Esophagus muscularis mucosa (tissue), 4 donors: Measurements from ENCODE around the gene HOXA11. TPM values are rescaled to one million over a fixed set of nuclear protein-coding genes. Genes with fewer than 3 reads are reported as not detected.
A peak's percentile ranks its signal among the peaks of the same experiment; 100 is the strongest.

ENCODE experiments used
- DNase-seq: peaks from one replicate; pipeline ENCODE4 v3.0.0-alpha.2; 2017; ENCODE audit errors: extremely low spot score
- H3K27ac ChIP-seq, 4 donors: fragments of 200-600 bp; sonication (generic); replicated peaks in 1 of 4; 1 replicate in 3 of 4; 2 replicates in 1 of 4; pipeline ENCODE4 v1.5.1; 2016 to 2019; ENCODE audit warnings: mild to moderate bottlenecking in 1 of 4
- H3K27me3 ChIP-seq, 4 donors: fragments of 200-600 bp; sonication (generic); one replicate each; pipeline versions ENCODE4 v1.5.1 to v1.6.0; 2016 to 2019
- H3K36me3 ChIP-seq, 4 donors: fragments of 200-600 bp; sonication (generic); one replicate each; pipeline ENCODE4 v1.5.1; 2016 to 2019
- H3K4me1 ChIP-seq, 4 donors: fragments of 200-600 bp; sonication (generic); one replicate each; pipeline ENCODE4 v1.5.1; 2016 to 2019
- H3K4me3 ChIP-seq, 4 donors: fragments of 200-600 bp; sonication (generic); 1 replicate in 2 of 4; 2 replicates in 2 of 4; pipeline ENCODE4 v1.5.1; 2016 to 2019; ENCODE audit warnings: mild to moderate bottlenecking in 4 of 4, moderate library complexity in 1 of 4
- H3K9me3 ChIP-seq, 4 donors: fragments of 200-600 bp; sonication (generic); 1 replicate in 3 of 4; 2 replicates in 1 of 4; pipeline ENCODE4 v1.5.1; 2016 to 2019
- EP300 ChIP-seq: sonication (generic); formaldehyde crosslinking; IDR thresholded peaks from one replicate; pipeline ENCODE4 v1.6.1; 2017; ENCODE audit warnings: antibody characterized with exemption
- POLR2A ChIP-seq: fragments of 450-650 bp; IDR thresholded peaks from one replicate; pipeline ENCODE4 v1.6.1; 2017; ENCODE audit warnings: antibody characterized with exemption, moderate library complexity, mild to moderate bottlenecking, low read depth
- POLR2AphosphoS5 ChIP-seq, 2 donors: sonication (generic); formaldehyde crosslinking; IDR thresholded peaks; one replicate each; pipeline ENCODE4 v1.6.1; 2017; ENCODE audit warnings: antibody characterized with exemption in 2 of 2
- WGBS: methylation state at CpG from one replicate; pipeline ENCODE4 v1.1.5; 2018; 5-methylcytosine and 5-hydroxymethylcytosine counted together
- intact Hi-C: fragments of 100-400 bp; cut with DNase I; formaldehyde crosslinking; loops from one replicate; pipeline ENCODE4 v1.15.1; 2023
- total RNA-seq, 4 donors: library from RNA; depleted of rRNA; stranded (reverse); fragments of >200 nt; gene quantifications; one replicate each; pipeline versions ENCODE4 v1.1.0 to v1.2.1, GENCODE V29; 2016
- TF ChIP-seq, protein P1 (sequence below), 3 experiments: fragments of 200-600 bp in 2 of 3; fragments of 450-650 bp in 1 of 3; sonication (generic) in 2 of 3; IDR thresholded peaks; one replicate each; pipeline ENCODE4 v1.5.1; 2017 to 2019; ENCODE audit warnings: antibody characterized with exemption in 3 of 3, mild to moderate bottlenecking in 2 of 3, moderate library complexity in 1 of 3

Gene HOXA11
- total RNA-seq, 4 donors from 2014 or later: not detected

DNA sequence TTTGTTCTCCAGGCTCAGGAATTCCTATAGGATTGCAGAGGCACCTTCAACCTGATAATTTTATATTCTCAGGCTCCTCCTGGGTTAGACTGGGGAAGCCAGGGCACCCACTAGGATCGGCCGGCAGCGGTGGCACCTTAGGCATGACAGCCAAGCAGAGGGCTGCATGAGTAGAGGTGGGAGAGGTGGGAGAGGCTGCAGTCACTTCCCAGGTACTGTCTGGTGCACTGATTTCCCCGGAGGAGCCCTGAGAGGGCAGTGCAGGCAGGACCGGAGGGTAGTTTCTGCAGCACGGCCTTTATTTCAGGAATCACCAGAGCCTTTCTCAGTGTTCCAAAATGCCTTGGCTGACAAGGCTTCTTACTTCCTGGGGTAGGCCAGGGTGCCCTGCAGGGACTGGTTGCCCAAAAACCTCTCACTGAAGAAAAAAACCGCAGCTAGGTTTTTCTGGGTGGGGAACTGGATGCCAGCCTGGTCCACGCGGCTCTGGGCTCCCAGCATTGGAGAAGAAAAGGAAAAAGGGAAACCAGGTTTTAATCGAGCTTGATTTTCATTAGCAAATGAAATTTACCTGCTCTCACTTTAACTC lies 18.4 kb upstream of the HOXA11 start:
- H3K4me1 ChIP-seq: peaks cover 25 to 58% (median 49%) of the 10 kb centered on the region in 4 donors
- 21% methylated on average over 10 of the region's 10 CpGs for WGBS
- no peak for DNase-seq
- H3K36me3 ChIP-seq: no peaks in the 10 kb centered on the region
- peaks cover 19 to 100% (median 73%) of the 10 kb centered on the region in 4 donors for H3K27me3 ChIP-seq
- TF ChIP-seq POLR2A (no peak), EP300 (no peak), POLR2AphosphoS5 (IDR thresholded peaks at IDR 0.05) (no peak)
- TF ChIP-seq, protein P1, sequence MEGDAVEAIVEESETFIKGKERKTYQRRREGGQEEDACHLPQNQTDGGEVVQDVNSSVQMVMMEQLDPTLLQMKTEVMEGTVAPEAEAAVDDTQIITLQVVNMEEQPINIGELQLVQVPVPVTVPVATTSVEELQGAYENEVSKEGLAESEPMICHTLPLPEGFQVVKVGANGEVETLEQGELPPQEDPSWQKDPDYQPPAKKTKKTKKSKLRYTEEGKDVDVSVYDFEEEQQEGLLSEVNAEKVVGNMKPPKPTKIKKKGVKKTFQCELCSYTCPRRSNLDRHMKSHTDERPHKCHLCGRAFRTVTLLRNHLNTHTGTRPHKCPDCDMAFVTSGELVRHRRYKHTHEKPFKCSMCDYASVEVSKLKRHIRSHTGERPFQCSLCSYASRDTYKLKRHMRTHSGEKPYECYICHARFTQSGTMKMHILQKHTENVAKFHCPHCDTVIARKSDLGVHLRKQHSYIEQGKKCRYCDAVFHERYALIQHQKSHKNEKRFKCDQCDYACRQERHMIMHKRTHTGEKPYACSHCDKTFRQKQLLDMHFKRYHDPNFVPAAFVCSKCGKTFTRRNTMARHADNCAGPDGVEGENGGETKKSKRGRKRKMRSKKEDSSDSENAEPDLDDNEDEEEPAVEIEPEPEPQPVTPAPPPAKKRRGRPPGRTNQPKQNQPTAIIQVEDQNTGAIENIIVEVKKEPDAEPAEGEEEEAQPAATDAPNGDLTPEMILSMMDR (IDR thresholded peaks at IDR 0.05): no peak
- H3K27ac ChIP-seq: no peak overlapping the region
- H3K9me3 ChIP-seq: no peaks in the 10 kb centered on the region
- H3K4me3 ChIP-seq: no peak overlapping the region
- intact Hi-C loops: loop anchor here (10.0 kb wide), 1 partner anchor 581 kb away; no protein-coding TSS in a partner anchor

DNA sequence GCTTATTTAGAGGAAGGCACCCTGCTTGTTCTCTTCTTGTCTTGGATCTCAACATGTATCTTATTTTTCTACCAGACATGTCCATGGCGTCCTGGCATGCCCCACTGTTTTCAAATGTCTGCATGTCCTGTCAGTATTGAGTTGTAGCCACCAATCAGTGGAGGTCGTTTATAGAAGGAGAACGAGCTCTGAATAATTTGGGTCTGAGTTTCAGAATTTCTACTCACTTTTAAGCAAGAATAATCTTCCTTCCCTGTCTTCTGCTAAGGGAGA lies 17.8 kb upstream of the HOXA11 start:
- no peaks in the 10 kb centered on the region for H3K36me3 ChIP-seq
- H3K9me3 ChIP-seq: no peaks in the 10 kb centered on the region
- 17% methylated on average over 3 of the region's 3 CpGs for WGBS
- TF ChIP-seq POLR2AphosphoS5 (IDR thresholded peaks at IDR 0.05): no peak
- no peak for TF ChIP-seq POLR2A
- no peak for TF ChIP-seq EP300
- TF ChIP-seq, protein P1 (IDR thresholded peaks at IDR 0.05): no peak
- peaks cover 20 to 100% (median 77%) of the 10 kb centered on the region in 4 donors for H3K27me3 ChIP-seq
- H3K27ac ChIP-seq: no peak overlapping the region
- intact Hi-C loops: loop anchor here (10.0 kb wide), 1 partner anchor 582 kb away; no protein-coding TSS in a partner anchor
- H3K4me3 ChIP-seq: no peak overlapping the region
- DNase-seq: no peak
- H3K4me1 ChIP-seq: peaks cover 25 to 62% (median 52%) of the 10 kb centered on the region in 4 donors

DNA sequence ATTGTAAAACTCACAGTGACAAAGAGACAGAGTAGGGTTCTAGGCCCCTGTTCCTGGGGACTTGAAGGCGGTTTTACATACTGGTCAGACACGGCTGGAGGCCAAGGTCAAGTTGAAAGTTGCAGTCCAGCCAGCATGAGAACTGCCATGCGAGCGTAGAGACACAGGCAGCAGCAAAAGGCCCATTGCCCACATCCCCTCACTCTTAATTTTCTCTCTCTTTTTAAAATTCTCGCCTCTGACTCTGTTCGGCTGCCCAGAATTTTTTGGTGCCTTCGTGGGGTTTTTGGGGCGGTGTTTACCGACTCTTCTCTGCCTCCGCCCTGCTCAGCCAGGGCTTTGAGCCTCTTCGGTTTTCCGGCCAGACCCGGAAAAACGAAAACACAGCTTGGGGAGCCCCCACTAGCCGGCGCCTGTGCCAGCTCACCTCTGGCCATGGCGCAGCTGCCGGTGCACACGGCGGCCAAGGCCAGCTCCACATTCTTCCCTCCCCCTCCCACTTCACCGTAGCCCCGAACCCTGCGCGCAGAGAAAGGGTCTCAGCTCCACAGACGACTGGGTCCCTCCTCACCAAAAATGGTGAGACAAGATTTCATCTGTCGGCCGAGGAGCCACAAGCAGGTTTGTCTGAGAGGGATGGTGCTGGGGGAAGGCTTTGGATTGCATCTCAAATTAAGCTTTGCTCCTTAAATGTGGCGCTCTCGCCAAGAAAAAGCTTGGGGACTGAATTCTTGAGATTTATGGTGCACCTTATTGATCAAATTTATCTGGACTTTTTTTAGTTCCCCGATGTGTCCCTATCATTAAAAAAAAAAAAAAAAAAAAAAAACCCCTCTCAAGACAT lies 17.2 kb upstream of the HOXA11 start:
- Histone ChIP-seq H3K4me1 (peaks cover 25 to 62% (median 52%) of the 10 kb centered on the region in 4 donors), H3K4me3 (no peak overlapping the region)
- intact Hi-C loops: loop anchor here (10.0 kb wide), 1 partner anchor 583 kb away; no protein-coding TSS in a partner anchor

DNA sequence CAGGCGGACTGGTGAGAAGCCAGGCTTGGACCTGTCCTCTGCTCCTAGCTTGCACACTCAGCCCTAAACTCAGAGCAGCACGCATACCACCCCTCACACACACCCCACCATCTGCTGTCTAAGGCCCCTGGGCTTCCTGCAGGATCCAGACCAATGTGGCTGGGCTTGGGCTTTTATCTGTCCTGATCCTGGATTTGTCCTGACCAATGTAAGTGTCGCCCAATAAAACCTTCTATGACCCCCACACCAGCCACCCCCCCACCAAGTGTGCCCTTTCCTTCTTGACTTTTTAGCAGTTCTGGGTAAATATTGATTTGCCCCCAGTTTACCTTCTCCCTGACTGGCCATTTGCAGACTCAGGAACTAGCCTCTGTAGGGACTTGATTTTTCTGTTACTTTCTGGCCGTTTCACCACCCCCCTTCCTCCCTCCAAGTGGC lies 16.6 kb upstream of the HOXA11 start:
- intact Hi-C loops: loop anchor here (10.0 kb wide), 1 partner anchor 583 kb away; no protein-coding TSS in a partner anchor
- Histone ChIP-seq H3K36me3 (no peaks in the 10 kb centered on the region), H3K4me3 (peak overlapping the region in 2 of 4 donors; percentile 0 to 19), H3K4me1 (peaks cover 25 to 62% (median 52%) of the 10 kb centered on the region in 4 donors), H3K27ac (no peak overlapping the region), H3K27me3 (peaks cover 20 to 100% (median 88%) of the 10 kb centered on the region in 4 donors), H3K9me3 (no peaks in the 10 kb centered on the region)
- TF ChIP-seq POLR2A: no peak
- no peak for TF ChIP-seq POLR2AphosphoS5 (IDR thresholded peaks at IDR 0.05)
- TF ChIP-seq, protein P1 (IDR thresholded peaks at IDR 0.05): no peak
- TF ChIP-seq EP300: no peak
- no peak for DNase-seq
- WGBS: 26% methylated on average over 4 of the region's 4 CpGs

More for the DNA sequence above, 17.2 kb upstream of the HOXA11 start:
- no peaks in the 10 kb centered on the region for H3K9me3 ChIP-seq
- H3K27me3 ChIP-seq: peaks cover 20 to 100% (median 82%) of the 10 kb centered on the region in 4 donors
- H3K36me3 ChIP-seq: no peaks in the 10 kb centered on the region
- 19% methylated on average over 29 of the region's 30 CpGs for WGBS
- no peak overlapping the region for H3K27ac ChIP-seq
- DNase-seq: no peak
- TF ChIP-seq POLR2A (no peak), POLR2AphosphoS5 (IDR thresholded peaks at IDR 0.05) (no peak), EP300 (no peak)
- TF ChIP-seq, protein P1 (IDR thresholded peaks at IDR 0.05): no peak
